RWPE2 (cell line): ENCODE results near the gene NUDT4.

Experiments
- ATAC-seq: fragments of 200-7000 bp; cut with Tn5 transposase; 3 replicates; pipeline ENCODE4 v1.9.1; 2021; ENCODE audit warnings: low read depth
- DNase-seq: peaks from one replicate; pipeline ENCODE4 v3.0.0-alpha.2; 2020; ENCODE audit warnings: low spot score
- H3K27ac ChIP-seq: fragments of 450-650 bp; 2 replicates; pipeline ENCODE4 v1.5.1; 2017; ENCODE audit warnings: mild to moderate bottlenecking; ENCODE audit not compliant: poor library complexity, severe bottlenecking
- H3K27me3 ChIP-seq: fragments of 250-450 bp; sonication (Bioruptor Pico); 2 replicates; pipeline ENCODE4 v1.5.1; 2021; ENCODE audit warnings: mild to moderate bottlenecking, moderate library complexity; ENCODE audit not compliant: insufficient read depth, poor library complexity, severe bottlenecking
- H3K36me3 ChIP-seq: fragments of 250-450 bp; sonication (Bioruptor Pico); 2 replicates; pipeline ENCODE4 v1.5.1; 2020; ENCODE audit warnings: low read depth, mild to moderate bottlenecking, moderate library complexity
- H3K4me1 ChIP-seq: fragments of 250-450 bp; sonication (Bioruptor Pico); 2 replicates; pipeline ENCODE4 v1.5.1; 2021; ENCODE audit warnings: mild to moderate bottlenecking, moderate library complexity; ENCODE audit not compliant: insufficient read depth, poor library complexity, severe bottlenecking
- H3K4me3 ChIP-seq: fragments of 250-450 bp; sonication (Bioruptor Pico); 2 replicates; pipeline ENCODE4 v1.5.1; 2021; ENCODE audit warnings: mild to moderate bottlenecking, moderate library complexity; ENCODE audit not compliant: severe bottlenecking
- H3K9me3 ChIP-seq: fragments of 250-450 bp; sonication (Bioruptor Pico); 2 replicates; pipeline ENCODE4 v1.5.1; 2021; ENCODE audit warnings: mild to moderate bottlenecking, moderate library complexity; ENCODE audit not compliant: severe bottlenecking
- TF ChIP-seq, protein P1 (sequence below): fragments of 450-650 bp; IDR thresholded peaks from one replicate; pipeline ENCODE4 v1.5.1; 2017; ENCODE audit warnings: mild to moderate bottlenecking, moderate library complexity; ENCODE audit not compliant: poor library complexity, severe bottlenecking

The NUDT4 gene

DNA sequence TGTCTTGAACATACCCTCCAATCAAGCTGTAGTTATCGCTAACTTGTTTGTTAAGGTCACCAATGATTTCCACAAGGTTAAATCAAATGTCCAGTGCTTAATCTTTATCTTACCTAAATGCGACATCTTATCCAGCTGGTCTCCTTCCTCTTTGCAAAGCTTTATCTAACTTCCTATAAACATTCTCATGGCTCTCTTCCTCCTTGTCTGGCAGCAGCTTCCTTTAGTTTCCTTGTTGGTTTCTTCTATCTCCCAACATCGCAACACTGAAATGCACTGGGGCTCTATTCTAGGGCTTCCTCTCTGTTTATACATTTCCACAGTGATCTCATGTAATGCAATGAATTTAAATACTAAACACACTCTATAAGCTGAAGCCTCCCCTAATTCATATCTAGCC is 35.3 kb downstream of the NUDT4 start:
- Histone ChIP-seq H3K27me3 (no peaks in the 10 kb centered on the region), H3K9me3 (no peaks in the 10 kb centered on the region), H3K36me3 (peaks cover 42% of the 10 kb centered on the region), H3K4me3 (no peak overlapping the region), H3K27ac (peak overlapping the region; percentile 43), H3K4me1 (peaks cover 17% of the 10 kb centered on the region)
- DNase-seq = no peak
- TF ChIP-seq, protein P1, sequence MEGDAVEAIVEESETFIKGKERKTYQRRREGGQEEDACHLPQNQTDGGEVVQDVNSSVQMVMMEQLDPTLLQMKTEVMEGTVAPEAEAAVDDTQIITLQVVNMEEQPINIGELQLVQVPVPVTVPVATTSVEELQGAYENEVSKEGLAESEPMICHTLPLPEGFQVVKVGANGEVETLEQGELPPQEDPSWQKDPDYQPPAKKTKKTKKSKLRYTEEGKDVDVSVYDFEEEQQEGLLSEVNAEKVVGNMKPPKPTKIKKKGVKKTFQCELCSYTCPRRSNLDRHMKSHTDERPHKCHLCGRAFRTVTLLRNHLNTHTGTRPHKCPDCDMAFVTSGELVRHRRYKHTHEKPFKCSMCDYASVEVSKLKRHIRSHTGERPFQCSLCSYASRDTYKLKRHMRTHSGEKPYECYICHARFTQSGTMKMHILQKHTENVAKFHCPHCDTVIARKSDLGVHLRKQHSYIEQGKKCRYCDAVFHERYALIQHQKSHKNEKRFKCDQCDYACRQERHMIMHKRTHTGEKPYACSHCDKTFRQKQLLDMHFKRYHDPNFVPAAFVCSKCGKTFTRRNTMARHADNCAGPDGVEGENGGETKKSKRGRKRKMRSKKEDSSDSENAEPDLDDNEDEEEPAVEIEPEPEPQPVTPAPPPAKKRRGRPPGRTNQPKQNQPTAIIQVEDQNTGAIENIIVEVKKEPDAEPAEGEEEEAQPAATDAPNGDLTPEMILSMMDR = no peak
- no peak for ATAC-seq

DNA sequence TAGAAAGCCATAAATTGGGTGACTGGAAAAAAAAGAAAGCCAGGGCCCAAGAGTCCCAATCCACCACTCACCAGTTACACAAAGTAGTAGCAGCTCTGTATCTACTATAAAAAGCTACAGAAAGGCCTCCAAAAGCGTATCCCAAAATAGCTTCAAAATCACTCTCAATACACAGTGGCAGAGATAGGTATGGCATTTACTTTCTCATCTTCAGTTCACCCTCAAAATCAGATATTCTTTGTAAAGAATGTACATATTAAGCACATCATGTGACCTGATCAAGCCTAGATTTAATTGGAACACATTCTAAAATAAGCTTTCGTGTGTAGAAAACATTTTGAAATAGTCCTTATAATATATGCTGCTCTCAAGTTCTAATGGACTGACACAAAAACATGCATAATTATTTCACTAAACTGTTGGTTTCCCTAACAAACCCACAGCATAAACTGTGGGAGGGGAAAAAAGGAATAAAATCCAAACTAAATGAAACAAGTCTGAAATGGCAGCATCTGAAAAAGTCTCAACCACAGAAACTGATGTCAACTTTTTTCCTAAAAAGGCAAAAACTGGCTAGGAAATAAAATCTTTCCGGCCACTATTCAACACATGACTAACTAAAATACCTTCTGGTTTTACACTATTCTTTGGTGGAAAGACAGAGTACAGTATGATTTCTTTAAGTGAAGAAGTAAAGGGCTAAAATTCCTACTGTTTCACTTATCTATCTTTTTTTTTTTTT is 38.2 kb downstream of the NUDT4 start:
- DNase-seq (no peak), ATAC-seq (no peak)
- Histone ChIP-seq H3K27ac (no peak overlapping the region), H3K4me1 (peaks cover 17% of the 10 kb centered on the region), H3K27me3 (no peaks in the 10 kb centered on the region), H3K4me3 (no peak overlapping the region), H3K36me3 (peaks cover 14% of the 10 kb centered on the region), H3K9me3 (no peaks in the 10 kb centered on the region)
- TF ChIP-seq, protein P1 = no peak

DNA sequence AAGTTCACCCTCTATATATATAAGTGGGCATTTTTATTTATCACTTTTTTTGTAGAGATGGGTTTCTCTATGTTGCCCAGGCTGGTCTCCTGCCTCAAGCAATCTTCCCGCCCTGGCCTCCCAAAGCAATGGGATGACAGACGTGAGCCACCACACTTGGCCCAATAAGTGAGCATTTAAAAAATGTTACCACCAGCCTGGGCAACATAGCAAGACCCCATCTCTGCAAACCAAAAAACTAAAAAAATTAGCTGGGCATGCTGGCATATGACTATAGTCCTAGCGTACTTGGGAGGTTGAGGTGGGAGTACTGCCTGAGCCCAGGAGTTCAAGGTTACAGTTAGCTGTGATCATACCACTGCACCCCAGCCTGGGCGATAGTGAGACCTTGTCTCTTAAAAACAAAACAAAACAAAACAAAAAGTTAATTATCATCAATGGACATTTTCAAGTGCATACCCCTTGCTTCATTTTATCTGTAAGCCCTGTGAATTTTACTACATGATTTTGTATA is 40.3 kb downstream of the NUDT4 start:
- no peak overlapping the region for H3K27ac ChIP-seq
- no peak for ATAC-seq
- TF ChIP-seq, protein P1 = no peak
- no peak for DNase-seq
- H3K36me3 ChIP-seq = peaks cover 5% of the 10 kb centered on the region; the same call in 1 of the 2 replicates
- no peaks in the 10 kb centered on the region for H3K27me3 ChIP-seq
- H3K4me1 ChIP-seq = peaks cover 8% of the 10 kb centered on the region
- H3K4me3 ChIP-seq = no peak overlapping the region
- H3K9me3 ChIP-seq = no peaks in the 10 kb centered on the region

DNA sequence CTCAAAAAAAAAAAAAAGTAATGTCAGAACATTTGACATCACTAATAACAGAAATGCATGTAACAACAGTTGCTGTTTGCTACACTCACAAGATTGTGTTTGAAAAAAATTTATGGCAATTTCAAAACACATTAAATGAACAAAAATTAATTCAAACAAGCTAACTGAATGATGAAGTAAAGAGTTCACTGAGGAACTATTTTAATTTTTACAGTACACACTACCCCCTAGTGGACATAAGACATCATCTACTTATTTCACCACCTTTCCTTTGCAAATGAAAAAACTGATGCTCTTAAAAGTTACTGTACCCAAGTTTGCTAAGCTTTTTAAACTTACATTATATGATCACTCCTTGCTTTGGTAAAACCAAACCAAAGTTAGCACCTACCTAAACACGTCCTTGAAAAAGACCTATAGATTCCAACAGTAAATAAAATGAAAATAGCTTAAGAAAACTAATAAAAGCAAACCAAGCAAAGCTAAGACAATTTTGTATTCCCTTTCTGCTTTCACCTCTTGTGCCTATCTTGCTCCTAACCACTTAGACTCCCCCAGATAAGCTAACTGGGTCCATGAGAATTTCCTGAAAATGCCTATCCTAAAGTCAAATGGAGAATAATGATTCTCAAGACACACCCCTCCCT is 41.8 kb downstream of the NUDT4 start:
- ATAC-seq (peak; percentile 46; the same call in 1 of the 3 replicates), DNase-seq (no peak)
- no peaks in the 10 kb centered on the region for H3K9me3 ChIP-seq
- no peaks in the 10 kb centered on the region for H3K27me3 ChIP-seq
- no peaks in the 10 kb centered on the region for H3K4me1 ChIP-seq
- peaks cover 10% of the 10 kb centered on the region; the same call in 1 of the 2 replicates for H3K36me3 ChIP-seq
- H3K4me3 ChIP-seq = no peak overlapping the region
- TF ChIP-seq, protein P1 = peak; percentile 80
- H3K27ac ChIP-seq = peak overlapping the region; percentile 3
